Activated gamma-delta T cell treated with Interleukin-2 at 50 U/mL for 16 hours (primary cell): ENCODE data around the gene DOK7.

Experiments
- DNase-seq: peaks from one replicate; pipeline ENCODE4 v3.0.0-alpha.2; 2020

DOK7 gene

DNA sequence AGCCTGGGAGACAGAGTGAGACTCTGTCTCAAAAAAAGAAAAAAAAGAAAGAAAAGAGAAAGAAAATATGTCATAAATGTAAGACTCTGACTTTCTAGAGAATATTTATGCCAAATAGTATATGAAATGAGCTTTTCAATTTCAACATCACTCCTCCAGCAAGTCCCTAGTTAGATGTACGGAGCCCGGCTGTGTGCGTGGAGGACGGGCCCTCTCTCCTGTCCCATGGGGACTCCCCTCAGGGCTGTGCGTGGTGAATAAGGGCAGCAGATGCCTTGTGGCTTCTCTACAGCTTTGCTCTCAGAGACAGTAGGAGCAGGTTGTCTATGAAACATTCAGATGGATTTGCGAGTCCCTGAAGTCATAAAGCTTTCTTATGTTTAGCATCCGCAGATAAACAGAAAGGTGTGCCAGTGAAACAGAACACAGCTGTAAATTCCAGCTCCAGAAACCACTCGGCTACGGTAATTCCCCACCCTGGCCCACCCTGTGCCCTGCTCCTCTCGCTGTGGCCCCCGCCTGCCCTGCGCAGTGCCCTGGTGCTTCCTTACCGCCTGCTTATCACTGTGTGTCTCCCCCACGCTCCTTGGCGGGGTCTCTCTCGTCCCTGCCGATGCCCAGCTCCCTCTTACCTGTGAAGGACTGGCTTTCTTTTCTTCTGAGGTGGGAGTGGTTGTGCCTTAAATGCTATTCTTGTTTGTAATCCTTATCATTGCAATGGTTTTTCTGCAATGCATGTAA is 35.2 kb upstream of the DOK7 start:
- DNase-seq: no peak

DNA sequence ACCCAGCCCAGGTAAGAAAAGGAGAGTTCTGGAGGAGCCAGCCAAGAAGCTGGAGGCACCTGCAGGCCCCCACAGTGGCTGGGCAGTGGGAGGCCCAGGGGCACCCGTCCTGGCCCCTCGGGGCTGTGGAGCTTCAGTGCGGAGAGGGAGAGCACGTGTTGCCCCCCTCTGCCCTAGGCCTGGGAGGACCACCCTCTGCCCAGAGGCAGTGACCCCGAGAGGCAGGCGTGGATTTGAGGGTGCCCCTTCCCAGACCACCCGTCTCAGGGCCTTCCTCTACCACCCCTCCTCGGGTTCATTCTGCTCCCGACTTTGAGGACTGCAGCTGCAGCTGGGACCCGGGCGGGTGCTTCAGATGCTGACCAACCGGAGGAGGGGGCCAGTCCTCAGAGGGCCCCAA is 33.5 kb upstream of the DOK7 start:
- DNase-seq: no peak

DNA sequence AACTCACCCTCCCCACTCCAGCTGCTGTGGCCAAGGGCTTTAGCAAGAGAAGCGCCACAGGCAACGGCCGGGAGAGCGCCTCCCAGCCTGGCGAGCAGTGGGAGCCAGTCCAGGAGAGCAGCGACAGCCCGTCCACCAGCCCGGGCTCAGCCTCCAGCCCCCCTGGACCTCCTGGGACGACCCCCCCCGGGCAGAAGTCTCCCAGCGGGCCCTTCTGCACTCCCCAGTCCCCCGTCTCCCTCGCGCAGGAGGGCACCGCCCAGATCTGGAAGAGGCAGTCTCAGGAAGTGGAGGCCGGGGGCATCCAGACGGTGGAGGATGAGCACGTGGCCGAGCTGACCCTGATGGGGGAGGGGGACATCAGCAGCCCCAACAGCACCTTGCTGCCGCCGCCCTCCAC is 32.6 kb upstream of the DOK7 start:
- DNase-seq: no peak

DNA sequence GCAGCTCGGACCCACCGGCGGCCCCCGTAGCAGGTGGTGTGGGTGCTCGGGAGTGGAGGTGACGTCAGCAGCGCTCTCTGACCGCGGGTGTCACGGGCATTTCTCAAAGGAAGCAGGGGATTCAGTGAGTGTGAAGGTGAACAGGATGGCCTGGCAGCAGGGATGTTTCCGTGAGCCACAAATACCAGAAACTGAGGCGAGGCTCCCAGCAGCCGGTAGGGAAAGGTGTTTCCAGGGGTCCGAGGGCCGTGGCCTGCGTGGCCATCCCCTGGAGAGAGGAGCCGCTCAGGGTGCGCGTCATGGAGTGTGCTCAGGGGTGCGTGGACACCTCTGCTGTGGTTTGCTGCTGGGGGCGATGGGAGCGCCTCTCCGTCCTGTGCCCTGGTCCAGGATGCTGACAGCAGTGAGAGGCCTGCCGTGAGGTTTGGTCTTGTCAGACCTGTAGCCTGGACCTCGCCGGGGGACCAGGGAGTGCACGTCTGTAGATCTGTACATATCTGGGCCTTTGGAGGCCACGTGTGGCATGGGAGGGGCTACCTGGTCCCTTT is 31.6 kb upstream of the DOK7 start:
- DNase-seq: no peak

DNA sequence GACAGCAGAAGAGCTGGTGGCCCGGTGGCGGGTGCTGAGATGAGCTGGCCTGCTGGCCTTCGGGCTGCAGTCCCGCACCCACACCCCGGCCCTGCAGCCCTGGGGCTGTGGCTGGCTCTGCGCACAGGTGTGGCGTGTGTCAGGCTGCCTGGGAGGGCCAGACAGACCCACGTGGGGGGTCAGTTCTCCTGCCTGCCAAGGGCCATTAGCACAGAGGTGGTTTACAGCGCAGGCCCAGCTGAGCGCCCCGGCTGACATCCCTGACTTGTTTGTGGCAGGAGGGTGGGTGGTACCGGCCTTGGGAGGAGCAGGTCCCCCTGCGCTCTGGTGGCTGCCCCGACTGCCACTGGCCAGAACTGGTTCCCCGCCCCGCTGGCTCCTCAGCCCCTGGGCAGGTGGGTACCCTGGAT is 30.7 kb upstream of the DOK7 start:
- DNase-seq: no peak

DNA sequence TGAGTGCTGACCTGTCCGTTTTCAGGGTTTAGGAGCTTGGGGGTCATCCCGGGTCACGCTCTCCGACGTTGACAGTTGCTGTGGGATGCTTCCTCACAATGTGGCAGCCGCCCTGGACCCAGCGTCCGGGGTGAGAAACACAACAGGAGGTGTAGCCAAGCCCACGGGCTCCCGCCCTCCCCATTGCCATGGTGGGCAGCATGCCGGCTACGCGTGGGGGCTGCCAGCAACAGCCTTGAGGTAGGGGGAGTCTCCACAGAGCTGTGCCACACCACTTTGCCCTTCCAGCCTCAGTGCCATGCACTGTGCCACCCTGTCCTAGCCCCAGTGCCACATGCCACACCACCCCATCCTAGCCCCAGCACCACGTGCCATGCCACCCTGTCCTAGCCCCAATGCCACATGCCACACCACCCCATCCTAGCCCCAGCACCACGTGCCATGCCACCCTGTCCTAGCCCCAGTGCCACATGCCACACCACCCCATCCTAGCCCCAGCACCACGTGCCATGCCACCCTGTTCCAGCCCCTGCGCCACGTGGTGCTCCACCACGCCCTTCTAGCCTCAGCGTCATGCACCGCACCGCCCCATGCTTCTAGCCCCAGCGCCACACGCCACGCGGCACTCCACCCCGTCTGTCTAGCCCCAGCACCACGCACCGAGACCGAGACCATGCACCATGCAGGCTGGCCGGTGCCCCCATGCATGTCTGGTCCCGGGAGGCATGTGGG is 29.8 kb upstream of the DOK7 start:
- DNase-seq: no peak

DNA sequence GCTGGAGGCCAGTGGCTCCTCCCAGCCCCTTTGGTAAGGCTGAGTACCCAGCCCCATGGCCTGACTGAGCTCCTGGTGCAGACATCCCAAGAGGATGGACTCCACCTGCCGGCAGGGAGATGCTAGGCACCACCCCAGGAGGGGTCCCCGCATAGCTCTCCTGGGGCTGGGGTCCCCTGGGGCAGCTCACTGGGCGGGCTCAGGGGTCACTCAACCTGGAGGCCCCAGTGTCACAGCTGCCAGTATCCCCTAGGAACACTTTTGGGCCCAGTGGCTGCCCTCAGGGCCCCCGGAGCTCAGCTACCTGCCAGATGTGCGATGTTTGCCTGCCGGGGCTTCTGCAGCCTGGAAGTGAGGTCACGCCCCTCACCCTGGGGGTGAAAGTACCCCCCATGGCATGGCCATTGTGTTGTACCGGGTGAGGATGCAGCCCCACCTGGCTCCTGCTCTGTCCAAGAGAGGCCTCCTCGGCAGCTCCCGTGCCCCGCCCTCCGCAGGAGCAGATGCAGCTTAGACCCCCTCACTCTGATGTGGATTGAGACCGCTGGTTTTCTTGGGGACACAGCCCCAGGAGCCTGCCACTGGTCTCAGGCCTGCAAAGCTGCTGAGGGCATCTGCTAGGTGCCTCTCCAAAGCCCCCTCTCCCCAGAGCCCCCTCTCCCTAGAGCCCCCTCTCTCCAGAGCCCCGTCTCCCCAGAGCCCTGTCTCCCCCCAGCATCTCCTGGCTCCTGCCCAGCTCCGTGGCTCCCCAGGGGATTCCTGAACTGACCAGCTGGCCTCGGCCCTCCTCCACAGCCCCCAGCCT is 28.0 kb upstream of the DOK7 start:
- DNase-seq: no peak

DNA sequence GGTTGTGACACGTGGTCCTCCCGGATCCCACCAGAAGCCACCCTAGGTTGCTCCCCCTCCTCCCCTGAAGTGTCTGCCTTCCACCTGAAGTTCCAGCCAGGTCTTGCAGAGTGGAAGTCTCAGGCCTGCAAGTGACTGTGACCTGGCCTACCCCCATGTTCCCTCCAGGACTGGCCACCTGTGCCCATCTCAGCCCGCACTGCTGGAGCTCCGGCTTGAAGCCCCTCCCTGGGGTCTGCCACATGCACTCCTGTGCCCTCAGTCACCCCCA is 27.5 kb upstream of the DOK7 start:
- no peak for DNase-seq

DNA sequence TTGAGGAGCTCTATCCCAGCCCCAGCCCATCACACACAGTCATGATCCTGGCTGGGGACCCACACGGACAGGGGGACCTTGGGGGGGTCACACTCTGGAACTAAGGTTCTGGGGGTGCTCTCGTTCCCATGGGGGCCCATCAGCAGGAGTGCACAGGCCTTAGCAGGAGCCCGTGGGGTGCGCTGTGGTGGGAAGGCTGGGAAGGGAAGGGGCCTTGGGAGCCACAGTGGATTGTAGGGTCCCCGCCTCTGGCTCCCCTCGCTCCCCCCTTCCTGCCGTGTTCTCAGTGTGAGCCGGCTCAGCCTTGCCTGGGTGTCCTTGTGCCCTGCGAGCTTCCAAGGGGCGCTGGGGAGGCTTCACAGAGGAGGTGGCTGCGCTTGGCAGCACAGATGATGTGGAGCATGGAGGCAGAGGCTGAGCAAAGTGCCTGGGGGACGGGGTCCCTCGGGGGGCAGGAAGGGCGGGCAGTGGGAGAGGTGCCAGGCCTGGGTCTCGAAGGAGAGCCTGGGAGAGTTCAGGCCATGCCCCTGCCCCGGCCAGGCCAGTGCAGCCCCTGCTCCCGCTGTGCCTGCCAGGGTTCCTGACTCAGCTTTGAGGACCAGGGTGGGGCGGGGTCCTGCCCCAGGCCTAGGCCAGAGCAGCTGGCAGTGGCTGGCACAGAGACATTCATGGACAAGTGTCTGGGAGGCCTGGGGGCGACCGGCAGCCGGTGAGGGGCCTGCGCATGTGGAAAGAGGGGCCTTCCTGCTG is 26.9 kb upstream of the DOK7 start:
- DNase-seq: no peak

DNA sequence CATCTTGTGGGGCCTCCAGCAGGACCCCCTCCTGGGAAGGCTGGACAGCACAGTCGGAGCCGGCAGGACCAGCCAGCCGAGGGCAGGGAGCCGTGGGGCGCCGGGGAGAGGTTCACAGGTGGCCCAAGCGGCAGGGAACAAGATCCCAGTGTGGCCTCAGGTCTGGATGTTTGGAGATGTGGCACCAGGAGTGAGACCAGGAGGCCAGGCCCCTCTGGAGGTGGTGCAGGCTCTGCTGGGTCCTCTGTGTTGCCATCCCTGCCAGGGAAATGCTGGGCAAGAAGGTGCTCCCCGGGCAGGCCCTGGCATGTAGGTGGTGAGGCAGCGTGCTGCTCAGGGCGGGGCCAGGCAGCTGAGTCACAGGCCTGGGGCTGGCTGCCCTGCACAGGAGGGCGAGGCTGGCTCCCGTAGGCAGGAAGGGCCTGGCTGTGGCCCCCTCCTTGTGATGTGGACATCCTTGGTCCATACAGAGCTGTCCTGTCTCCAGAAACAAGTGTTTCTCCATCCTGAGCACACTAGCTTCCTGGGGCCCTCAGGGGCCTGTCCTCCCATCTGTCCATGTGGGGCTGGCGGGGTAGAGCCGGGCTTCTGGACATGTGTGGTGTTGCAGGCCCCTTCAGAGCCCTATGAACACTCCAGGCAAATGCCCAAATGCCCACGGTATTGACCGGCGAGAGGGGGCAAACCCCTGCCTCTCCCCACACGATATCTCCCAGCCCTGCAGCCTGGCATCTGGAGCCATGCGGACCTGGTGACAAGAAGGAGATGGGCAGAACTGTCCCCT is 26.1 kb upstream of the DOK7 start:
- no peak for DNase-seq

DNA sequence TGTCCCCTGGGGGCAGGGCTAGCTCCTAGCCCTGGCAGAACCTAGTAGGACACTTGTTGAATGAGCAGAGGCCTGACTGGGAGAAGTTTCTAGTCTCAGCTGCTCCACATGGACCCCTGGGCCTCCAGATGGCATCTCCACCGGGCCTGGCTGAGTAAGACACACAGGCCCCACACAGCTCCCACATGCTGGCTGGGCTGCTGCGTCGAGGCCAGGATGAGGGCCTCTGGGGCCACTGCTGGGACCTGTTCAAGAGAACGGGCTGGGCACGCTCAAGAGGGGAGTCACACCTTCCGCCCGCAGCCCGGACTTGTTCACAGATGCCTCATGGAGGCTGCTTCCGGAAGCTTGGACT is 25.5 kb upstream of the DOK7 start:
- DNase-seq: no peak

DNA sequence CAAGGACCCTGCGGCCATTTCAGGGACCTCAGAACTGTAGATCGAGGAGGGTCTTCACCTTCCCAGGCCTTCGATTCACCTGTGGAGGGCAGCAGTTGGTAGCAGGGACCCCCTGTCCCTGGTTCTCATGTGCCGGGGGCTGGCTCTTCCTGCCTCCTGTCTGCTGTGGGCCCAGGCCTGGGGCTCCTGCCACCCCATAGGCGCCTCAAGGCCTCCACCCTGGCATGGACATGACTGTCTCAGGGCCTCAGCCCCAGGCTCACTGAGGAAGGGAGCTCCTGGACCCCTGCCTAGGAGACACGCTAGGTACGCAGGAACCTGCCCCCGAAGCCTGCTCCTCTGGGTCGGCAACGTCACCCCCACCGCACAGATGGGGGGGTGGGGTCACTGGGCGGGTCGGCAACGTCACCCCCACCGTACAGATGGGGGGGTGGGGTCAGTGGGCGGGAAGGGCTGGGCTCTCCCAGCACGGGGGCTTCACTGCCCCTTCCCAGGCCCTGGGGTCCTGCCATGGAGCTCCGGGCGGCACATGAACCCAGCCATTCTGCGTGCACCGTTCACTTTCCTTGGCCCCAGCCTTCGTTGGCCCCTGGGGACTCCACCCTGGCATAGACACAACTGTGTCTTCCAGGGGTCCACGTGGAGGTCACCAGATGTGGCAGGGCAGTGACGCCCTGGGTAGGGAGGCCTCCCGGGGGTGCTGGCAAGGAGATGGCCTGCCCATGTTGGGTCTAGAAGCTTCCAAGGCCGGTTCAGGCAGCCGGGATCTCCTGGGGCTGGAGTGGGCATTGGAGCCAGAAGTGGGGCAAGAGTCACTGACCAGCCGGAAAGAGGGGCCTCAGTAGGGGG is 24.9 kb upstream of the DOK7 start:
- no peak for DNase-seq

DNA sequence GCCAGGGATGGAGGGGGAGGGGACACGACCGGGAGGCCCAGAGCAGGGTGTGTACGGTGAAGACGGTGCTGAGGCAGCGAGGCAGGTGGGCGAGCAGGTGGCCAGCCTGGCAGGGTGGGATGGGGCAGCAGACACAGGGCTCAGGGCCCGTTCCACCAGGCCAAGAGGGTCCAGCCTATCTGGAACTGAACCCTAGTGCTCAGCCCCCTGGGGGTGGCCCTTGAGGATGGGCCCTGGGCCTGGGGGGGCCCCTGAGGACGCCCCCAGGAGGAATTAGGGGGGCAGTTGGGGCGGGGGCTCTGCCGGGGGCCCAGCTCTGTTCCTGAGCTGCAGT is 24.3 kb upstream of the DOK7 start:
- DNase-seq: no peak

DNA sequence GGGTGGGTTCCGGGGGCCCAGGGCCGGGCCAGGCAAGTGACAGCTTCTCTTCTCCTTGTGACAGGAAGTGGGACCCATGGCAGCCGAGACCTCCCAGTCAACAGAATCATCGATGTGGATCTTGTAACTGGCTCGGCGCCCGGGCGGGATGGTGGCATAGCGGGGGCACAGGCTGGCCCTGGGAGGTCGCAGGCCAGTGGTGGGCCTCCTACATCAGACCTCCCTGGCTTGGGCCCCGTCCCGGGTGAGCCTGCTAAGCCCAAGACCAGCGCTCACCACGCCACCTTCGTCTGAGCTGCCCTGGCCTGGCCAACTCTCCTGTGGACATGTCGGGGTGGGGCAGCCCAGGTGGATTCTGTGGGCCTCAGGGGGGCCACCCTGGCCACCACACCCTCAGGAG is 23.7 kb upstream of the DOK7 start:
- no peak for DNase-seq

DNA sequence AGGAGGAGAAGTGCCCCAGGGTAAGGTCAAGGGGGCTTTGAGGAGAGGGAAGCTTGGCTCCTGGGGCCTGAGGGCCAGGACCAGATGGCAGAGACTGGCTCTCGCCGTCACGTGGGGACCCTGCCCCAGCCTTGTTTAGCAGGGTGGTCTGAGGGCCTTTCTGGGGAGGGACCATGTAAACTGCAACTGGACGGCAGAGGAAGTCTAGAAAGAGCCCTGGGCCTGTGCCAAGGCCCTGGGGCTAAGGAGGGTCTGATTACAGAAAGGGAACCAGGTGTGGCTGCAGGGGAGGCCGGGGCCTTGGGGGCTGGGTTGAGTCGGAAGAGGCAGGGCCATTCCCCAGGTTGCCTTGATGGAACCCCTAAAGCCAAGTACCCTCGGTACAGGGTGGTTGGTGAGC is 23.1 kb upstream of the DOK7 start:
- no peak for DNase-seq

DNA sequence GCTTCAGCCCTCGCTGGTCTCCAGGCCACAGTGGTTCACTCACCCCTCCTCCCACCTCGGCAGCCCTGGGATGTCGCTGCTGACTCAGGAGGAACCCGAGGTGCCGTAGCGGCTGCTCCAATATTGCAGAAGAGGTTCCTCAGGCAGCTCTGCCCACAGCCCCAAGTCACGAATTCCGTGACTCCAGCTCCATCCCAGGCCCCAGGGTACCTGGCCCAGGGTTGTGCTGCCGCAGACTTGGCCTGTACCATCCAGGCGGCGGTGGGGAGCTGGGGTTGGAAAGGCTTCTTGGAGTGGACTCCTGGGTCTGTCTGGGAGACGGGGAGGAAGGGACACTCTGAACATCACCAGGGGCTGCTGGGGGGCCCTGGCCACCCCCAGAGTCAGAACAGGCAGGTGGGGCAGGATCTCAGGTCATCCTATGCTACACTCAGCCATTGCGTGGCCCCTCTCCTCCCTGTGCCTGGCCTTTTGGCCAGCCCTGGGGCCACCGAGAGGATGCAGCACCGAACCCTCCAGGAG is 22.1 kb upstream of the DOK7 start:
- no peak for DNase-seq

DNA sequence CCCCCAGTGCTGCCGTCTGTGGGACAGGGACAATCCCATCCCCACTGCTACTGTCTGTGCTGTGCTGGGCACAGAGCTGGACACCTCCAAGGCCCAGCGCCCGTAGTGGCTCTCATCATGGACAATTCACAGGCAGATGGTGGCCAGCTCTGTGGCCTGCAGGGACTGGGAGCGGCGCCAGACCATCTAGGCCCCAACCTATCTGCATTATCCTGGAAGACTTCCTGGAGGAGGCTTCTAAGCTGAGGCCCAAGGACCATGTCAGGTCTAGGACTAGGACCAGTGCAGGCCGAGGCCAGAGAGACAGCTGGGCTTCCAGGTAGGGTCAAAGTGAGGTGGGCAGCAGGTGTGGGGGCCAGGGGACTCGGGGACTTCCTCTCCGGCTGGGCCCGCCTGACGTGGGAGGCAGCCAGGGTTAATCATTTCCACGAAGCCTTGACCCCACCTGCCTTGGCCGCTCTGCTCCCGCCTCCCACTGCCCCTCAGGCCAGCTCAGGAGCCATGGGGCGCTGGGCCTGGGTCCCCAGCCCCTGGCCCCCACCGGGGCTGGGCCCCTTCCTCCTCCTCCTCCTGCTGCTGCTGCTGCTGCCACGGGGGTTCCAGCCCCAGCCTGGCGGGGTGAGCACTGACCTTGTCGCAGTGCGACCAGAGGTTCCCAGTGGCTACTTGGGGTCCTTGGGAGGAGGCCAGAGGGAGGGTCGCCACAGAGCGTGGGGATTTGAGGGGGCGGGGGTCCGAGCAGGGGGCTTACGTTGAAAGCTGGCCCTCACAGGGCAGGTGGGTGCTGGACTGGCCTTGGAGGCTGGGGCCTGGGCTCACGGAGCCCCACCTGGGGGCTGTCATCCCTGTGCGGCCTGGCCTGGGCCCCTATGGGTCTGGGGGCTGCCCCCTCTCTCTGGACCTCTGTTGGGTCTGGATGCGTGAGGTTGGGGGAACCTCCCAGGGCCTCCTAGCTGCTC is 21.3 kb upstream of the DOK7 start, which contains the start of gene HGFAC:
HGFAC (plus strand) TSS at position 468 of the 959 bp plus-strand sequence; CDS start at position 502, 34 bp downstream.
- DNase-seq: no peak

DNA sequence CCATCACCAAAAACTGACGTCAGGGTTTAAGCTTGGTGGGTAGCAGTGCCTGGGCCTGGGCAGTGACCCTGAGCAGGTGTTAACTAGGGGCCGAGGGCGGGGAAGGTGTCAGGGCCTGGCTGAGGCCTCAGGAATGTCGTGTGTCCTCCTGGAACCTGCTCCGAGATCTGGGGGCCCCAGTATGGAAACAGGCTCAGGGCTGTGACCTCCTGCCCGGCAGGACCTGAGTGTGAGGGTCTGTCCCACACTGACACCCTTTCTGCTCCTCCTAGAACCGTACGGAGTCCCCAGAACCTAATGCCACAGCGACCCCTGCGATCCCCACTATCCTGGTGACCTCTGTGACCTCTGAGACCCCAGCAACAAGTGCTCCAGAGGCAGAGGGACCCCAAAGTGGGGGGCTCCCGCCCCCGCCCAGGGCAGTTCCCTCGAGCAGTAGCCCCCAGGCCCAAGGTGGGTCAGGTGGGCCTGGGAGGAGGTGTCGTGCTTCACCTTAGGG is 20.6 kb upstream of the DOK7 start:
- no peak for DNase-seq

DNA sequence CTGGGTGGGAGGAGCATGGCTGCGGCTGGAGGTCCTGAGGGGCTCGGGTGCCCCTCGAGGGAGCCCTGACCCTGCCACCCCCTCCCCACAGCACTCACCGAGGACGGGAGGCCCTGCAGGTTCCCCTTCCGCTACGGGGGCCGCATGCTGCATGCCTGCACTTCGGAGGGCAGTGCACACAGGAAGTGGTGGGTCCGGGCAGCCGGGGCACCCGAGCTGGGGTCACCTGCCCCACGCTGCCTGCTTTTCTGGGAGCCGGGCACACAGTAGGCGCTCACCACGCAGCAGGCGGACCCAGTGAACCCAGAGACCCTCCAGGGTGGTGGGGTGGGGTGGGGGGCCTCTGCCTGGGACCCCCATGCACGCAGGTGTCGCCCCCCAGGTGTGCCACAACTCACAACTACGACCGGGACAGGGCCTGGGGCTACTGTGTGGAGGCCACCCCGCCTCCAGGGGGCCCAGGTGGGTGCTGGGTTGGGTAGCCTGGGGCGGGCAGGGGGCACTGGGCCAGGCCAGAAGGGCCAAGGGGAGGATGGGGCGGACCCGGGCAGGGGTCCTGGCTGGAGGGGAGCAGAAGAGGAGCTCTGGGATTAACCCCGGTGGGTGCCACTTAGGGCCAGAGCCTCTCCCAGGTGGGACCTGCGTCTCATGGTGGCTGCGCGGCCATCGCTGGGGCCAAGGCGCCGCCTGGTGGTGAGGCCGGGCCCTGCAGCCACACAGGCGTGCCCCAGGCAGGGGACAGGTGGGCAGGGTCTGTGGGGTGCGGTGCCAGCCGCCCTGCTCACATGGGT is 20.0 kb upstream of the DOK7 start:
- DNase-seq: peak; percentile 62
